HepG2 (cell line): ENCODE results near the gene ARL16. TPM values are rescaled to one million over a fixed set of nuclear protein-coding genes. Genes with fewer than 3 reads are reported as not detected.

Experiments
- ATAC-seq: fragments of 200-7000 bp; cut with Tn5 transposase; 3 replicates; pipeline ENCODE4 v1.9.1; 2020; ENCODE audit warnings: mild to moderate bottlenecking, moderate library complexity
- BruUV-seq: library from RNA; stranded (reverse); fragments of 400-500 nt; replicated peaks from 2 replicates; lab custom pipeline; 2021; lab: Mats Ljungman, UMichigan
- CTCF ChIA-PET: fragments of 300-600 bp; formaldehyde crosslinking; extraction: SDS; loops from one replicate; lab custom pipeline; 2021; ENCODE audit warnings: low total read pairs, inconsistent platforms, low intra/inter-chr PET ratio; lab: Yijun Ruan, JAX
- POLR2A ChIA-PET: fragments of 350-600 bp; sonication (Branson Sonifier 250); formaldehyde crosslinking; loops from one replicate; lab custom pipeline; 2020; ENCODE audit warnings: antibody characterized with exemption, inconsistent platforms; lab: Yijun Ruan, JAX
- DNase-seq: peaks from one replicate; pipeline ENCODE4 v3.0.0-alpha.2; 2015; ENCODE audit warnings: low spot score
- FAIRE-seq: peaks from 3 replicates; lab custom pipeline; 2011; peaks lifted over from hg19 to GRCh38; lab: Jason Lieb, UNC
- H2AFZ ChIP-seq: one replicate; pipeline ENCODE4 v1.6.1; 2011; ENCODE audit warnings: low read length, inconsistent platforms
- H3K27ac ChIP-seq: fragments of 300-600 bp; 3 replicates; pipeline ENCODE4 v1.8.0; 2011; ENCODE audit warnings: mixed run types, mild to moderate bottlenecking, mixed read lengths, low read length, inconsistent platforms; ENCODE audit not compliant: insufficient read depth; ENCODE audit errors: extremely low read length
- H3K27me3 ChIP-seq, 2 experiments: fragments of 200-600 bp in 1 of 2; 2 replicates in 1 of 2; 3 replicates in 1 of 2; pipeline versions ENCODE4 v1.6.0 to v1.8.0; 2011; ENCODE audit warnings: low read length in 2 of 2, mild to moderate bottlenecking in 2 of 2, moderate library complexity in 2 of 2, inconsistent platforms in 1 of 2; ENCODE audit not compliant: insufficient read depth in 2 of 2, control insufficient read depth in 1 of 2
- H3K36me3 ChIP-seq, 2 experiments: fragments of 200-600 bp in 1 of 2; replicated peaks in 1 of 2; 2 replicates in 1 of 2; 3 replicates in 1 of 2; pipeline versions ENCODE4 v1.5.1 to v1.8.0; 2011; ENCODE audit warnings: low read length in 2 of 2, inconsistent platforms in 1 of 2; ENCODE audit not compliant: insufficient read depth in 2 of 2, control insufficient read depth in 1 of 2
- H3K4me1 ChIP-seq: 2 replicates; pipeline ENCODE4 v1.5.1; 2012; ENCODE audit warnings: low read length, inconsistent platforms; ENCODE audit not compliant: insufficient read depth
- H3K4me2 ChIP-seq: 2 replicates; pipeline ENCODE4 v1.6.0; 2011; ENCODE audit warnings: low read depth, low read length, inconsistent platforms
- H3K4me3 ChIP-seq, 3 experiments: fragments of 200-600 bp in 1 of 3; sonication (generic), shearing (Covaris generic) in 1 of 3; replicated peaks in 1 of 3; 2 replicates each; pipeline ENCODE4 v1.5.1; 2011 to 2016; ENCODE audit warnings: low read length in 3 of 3, inconsistent platforms in 2 of 3, low read depth in 2 of 3, mild to moderate bottlenecking in 2 of 3, control low read depth in 1 of 3, mixed read lengths in 1 of 3; ENCODE audit not compliant: insufficient read depth in 1 of 3
- H3K79me2 ChIP-seq: one replicate; pipeline ENCODE4 v1.6.1; 2011; ENCODE audit warnings: low read length, inconsistent platforms; ENCODE audit not compliant: insufficient read depth
- H3K9ac ChIP-seq: 2 replicates; pipeline ENCODE4 v1.6.0; 2011; ENCODE audit warnings: mild to moderate bottlenecking, low read depth, low read length, inconsistent platforms; ENCODE audit not compliant: insufficient read depth
- H3K9me3 ChIP-seq: 2 replicates; pipeline ENCODE4 v1.5.1; 2012; ENCODE audit warnings: mild to moderate bottlenecking, low read length
- H4K20me1 ChIP-seq: 2 replicates; pipeline ENCODE4 v1.6.0; 2011; ENCODE audit warnings: inconsistent platforms, mild to moderate bottlenecking, low read length, moderate library complexity; ENCODE audit not compliant: insufficient read depth
- AKAP8 ChIP-seq: sonication (generic); formaldehyde crosslinking; IDR thresholded peaks from 2 replicates; pipeline ENCODE4 v1.5.1; 2020; ENCODE audit warnings: mild to moderate bottlenecking, missing genetic modification reagents
- NONO ChIP-seq, 2 experiments: fragments of 450-650 bp in 1 of 2; sonication (generic) in 1 of 2; formaldehyde crosslinking in 1 of 2; IDR thresholded peaks in 1 of 2; conservative IDR thresholded peaks in 1 of 2; 2 replicates each; pipeline versions ENCODE4 v1.6.1 to v1.8.0; 2017 to 2022; ENCODE audit warnings: mild to moderate bottlenecking in 1 of 2, missing genetic modification reagents in 1 of 2, moderate library complexity in 1 of 2
- ZNF232 ChIP-seq: sonication (generic); formaldehyde crosslinking; IDR thresholded peaks from 2 replicates; pipeline ENCODE4 v1.4.0; 2020; ENCODE audit warnings: missing genetic modification reagents, borderline replicate concordance
- ZNF274 ChIP-seq: sonication (generic); formaldehyde crosslinking; IDR thresholded peaks from 2 replicates; pipeline ENCODE4 v1.5.1; 2020; ENCODE audit warnings: mild to moderate bottlenecking, missing genetic modification reagents
- ZNF512 ChIP-seq: sonication (generic); formaldehyde crosslinking; IDR thresholded peaks from 2 replicates; pipeline ENCODE4 v1.4.0; 2020; ENCODE audit warnings: mild to moderate bottlenecking, missing genetic modification reagents
- ZNF710 ChIP-seq: sonication (generic); formaldehyde crosslinking; IDR thresholded peaks from 2 replicates; pipeline ENCODE4 v1.5.0; 2020; ENCODE audit warnings: mild to moderate bottlenecking, missing genetic modification reagents, borderline replicate concordance
- ZNF740 ChIP-seq: sonication (generic); formaldehyde crosslinking; IDR thresholded peaks from 2 replicates; pipeline ENCODE4 v1.4.0; 2020; ENCODE audit warnings: missing genetic modification reagents
- ZNF891 ChIP-seq: sonication (generic); formaldehyde crosslinking; IDR thresholded peaks from 2 replicates; pipeline ENCODE4 v1.5.0; 2020; ENCODE audit warnings: mild to moderate bottlenecking, missing genetic modification reagents
- WGBS: methylation state at CpG from one replicate; pipeline ENCODE4 v1.1.6; 2017; ENCODE audit warnings: low lambda C conversion rate; 5-methylcytosine and 5-hydroxymethylcytosine counted together
- in situ Hi-C: cut with HindIII; loops from 2 replicates; pipeline ENCODE4 v1.10.0; 2017; ENCODE audit warnings: low pct_unique_long_range_greater_than_20kb; ENCODE audit not compliant: extremely low pct_ligation_motif_present
- intact Hi-C: fragments of 100-400 bp; cut with micrococcal nuclease; formaldehyde crosslinking; loops from one replicate; pipeline ENCODE4 v1.10.0; 2022; ENCODE audit not compliant: unreplicated experiment
- polyA plus RNA-seq, 8 experiments: library from polyadenylated mRNA; depleted of rRNA in 3 of 8; stranded (reverse) in 7 of 8; unstranded in 1 of 8; fragments of >200 nt; fragmentation: Illumina TruSeq in 4 of 8; extraction: Trizol in 4 of 8; gene quantifications; 2 replicates each; pipeline versions ENCODE4 v1.2.1 to v1.2.3, GENCODE V29; 2011 to 2016; ENCODE audit warnings: low read depth in 4 of 8, missing spikeins in 1 of 8, mixed read lengths in 1 of 8; ENCODE audit not compliant: insufficient read depth in 1 of 8
- total RNA-seq, 5 experiments: library from RNA; depleted of rRNA; stranded (reverse); fragments of >200 nt; fragmentation: Illumina TruSeq; extraction: Trizol; gene quantifications; 2 replicates each; pipeline ENCODE4 v1.2.3, GENCODE V29; 2016; ENCODE audit warnings: low read depth in 1 of 5

ARL16 gene
- total and polyA plus RNA-seq, 2 of the 13 experiments (the other 11 are each of a cell fraction or from before 2014, with no cell fraction given): 20.8 to 30.8 TPM

GRCh38 chr17:81697261-81698044 is 13.9 kb upstream of the ARL16 start:
- Histone ChIP-seq H3K27ac (no peak overlapping the region), H3K36me3 (peaks cover 49 to 69% of the 10 kb centered on the region in 2 experiments), H2AFZ (no peak overlapping the region), H3K4me2 (no peak overlapping the region), H3K9ac (no peak overlapping the region), H3K4me1 (peaks cover 18% of the 10 kb centered on the region), H3K9me3 (no peaks in the 10 kb centered on the region), H3K4me3 (no peak overlapping the region), H3K27me3 (no peaks in the 10 kb centered on the region; a peak in 1 of 5 replicates), H3K79me2 (peaks cover 29% of the 10 kb centered on the region), H4K20me1 (peaks cover 15% of the 10 kb centered on the region)
- CTCF ChIA-PET: no interaction called here
- POLR2A ChIA-PET: interaction anchor here (2.1 kb wide), 1 partner anchor 14 kb away, joined by 16 read pairs; the partner anchor contains the start of genes ARL16 and HGS
- TF ChIP-seq ZNF274 (CRISPR knock-in tag): 0 out of 2 replicates have a peak, but pooled peaks have one; percentile 24
- no peak for TF ChIP-seq NONO (IDR thresholded peaks at IDR 0.05)
- 0 out of 2 replicates have a peak, but pooled peaks have one; percentile 17 for TF ChIP-seq NONO (CRISPR knock-in tag; conservative IDR thresholded peaks at IDR 0.05)
- TF ChIP-seq ZNF512: no peak
- TF ChIP-seq ZNF891 (CRISPR knock-in tag): no peak
- TF ChIP-seq ZNF740 (CRISPR knock-in tag): peak; percentile 85; the same call in 1 of the 2 replicates
- 0 out of 2 replicates have a peak, but pooled peaks have one; percentile 3 for TF ChIP-seq AKAP8 (CRISPR knock-in tag)
- no peak for TF ChIP-seq ZNF710 (CRISPR knock-in tag)
- TF ChIP-seq ZNF232 (CRISPR knock-in tag): no peak
- ATAC-seq (no peak), FAIRE-seq (no peak), DNase-seq (no peak)
- no TSS peak for BruUV-seq
- in situ Hi-C loops (no loop called here), intact Hi-C loops (no loop called here)
- WGBS: 96% methylated on average over 24 of the region's 25 CpGs
